ENCODE results near the gene TSKS. TPM values are rescaled to one million over a fixed set of nuclear protein-coding genes. Genes with fewer than 3 reads are reported as not detected.

The TSKS gene
- total RNA-seq, 1 donor from 2014 or later: not detected

DNA sequence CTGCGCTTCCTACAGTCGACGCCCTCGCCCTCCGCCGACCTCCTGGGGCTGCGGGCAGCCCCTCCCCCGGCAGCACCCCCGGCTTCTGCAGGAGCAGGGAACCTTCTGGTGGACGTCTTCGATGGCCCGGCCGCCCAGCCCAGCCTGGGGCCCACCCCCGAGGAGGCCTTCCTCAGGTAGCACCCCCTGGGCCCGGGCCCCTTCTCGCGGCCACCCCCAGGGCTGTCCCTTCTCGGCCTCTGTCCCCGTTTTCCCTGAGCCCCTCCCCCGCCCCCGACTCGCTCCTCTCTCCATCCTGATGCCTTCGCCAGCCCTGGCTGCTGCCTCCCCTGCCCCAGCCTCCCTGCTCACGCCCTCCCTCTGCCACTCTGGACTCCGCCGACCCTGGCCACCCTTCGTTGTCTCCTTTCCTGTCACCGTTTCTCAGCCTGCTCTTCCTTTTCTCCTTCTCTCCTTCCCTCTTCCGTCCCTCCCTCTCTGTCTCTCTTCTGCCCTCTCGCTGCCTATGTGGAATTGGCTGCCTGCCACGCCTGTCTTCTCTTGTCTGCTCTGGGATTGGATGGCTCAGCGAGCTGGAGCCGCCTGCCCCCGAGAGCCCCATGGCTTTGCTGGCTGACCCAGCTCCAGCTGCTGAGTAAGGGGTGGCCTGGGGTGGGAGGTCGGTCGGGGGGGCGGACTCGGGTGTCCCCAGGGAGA, 39.0 kb upstream of the TSKS start:
- no peaks in the 10 kb centered on the region for H3K9me3 Mint-ChIP-seq
- Histone ChIP-seq H3K4me2 (peak overlapping the region; percentile 80), H2AFZ (replicated peaks) (peak overlapping the region; percentile 30), H3K9me3 (ENCODE audit: low read depth) (no peaks in the 10 kb centered on the region), H3K9ac (no peak overlapping the region), H3K36me3 (no peaks in the 10 kb centered on the region), H3K27me3 (no peaks in the 10 kb centered on the region), H3K4me1 (peaks cover 10% of the 10 kb centered on the region), H3K27ac (peak overlapping the region; percentile 25), H3K79me2 (ENCODE audit: low read depth) (no peaks in the 10 kb centered on the region), H4K20me1 (ENCODE audit: low read depth) (no peaks in the 10 kb centered on the region), H3K4me3 (peak overlapping the region; percentile 37), H3F3A (ENCODE audit: low read depth) (peaks cover 18% of the 10 kb centered on the region)
- H3K4me1 Mint-ChIP-seq: peaks cover 8% of the 10 kb centered on the region
- peaks cover 7% of the 10 kb centered on the region for H3K27me3 Mint-ChIP-seq (ENCODE audit: insufficient read depth, low read depth)
- peak overlapping the region; percentile 52 for H3K27ac Mint-ChIP-seq
- H3K36me3 Mint-ChIP-seq: peaks cover 18% of the 10 kb centered on the region
- peak; percentile 84 for DNase-seq (ENCODE audit: low spot score)
- TF ChIP-seq CTCF (IDR thresholded peaks at IDR 0.05): peak; percentile 11
- no peak for TF ChIP-seq EZH2 (IDR thresholded peaks at IDR 0.05)
- no peak for TF ChIP-seq EZH2phosphoT487 (IDR thresholded peaks at IDR 0.05)
- peak overlapping the region; percentile 69 for H3K4me3 Mint-ChIP-seq

- Histone ChIP-seq H3K4me2 (peak overlapping the region; percentile 80), H3K9ac (no peak overlapping the region), H3K27me3 (no peaks in the 10 kb centered on the region), H2AFZ (replicated peaks) (no peak overlapping the region), H3K79me2 (ENCODE audit: low read depth) (no peaks in the 10 kb centered on the region), H3F3A (ENCODE audit: low read depth) (peaks cover 18% of the 10 kb centered on the region), H3K4me1 (peaks cover 10% of the 10 kb centered on the region), H4K20me1 (ENCODE audit: low read depth) (no peaks in the 10 kb centered on the region), H3K27ac (no peak overlapping the region), H3K36me3 (no peaks in the 10 kb centered on the region), H3K9me3 (ENCODE audit: low read depth) (no peaks in the 10 kb centered on the region), H3K4me3 (peak overlapping the region; percentile 37)
- H3K9me3 Mint-ChIP-seq: no peaks in the 10 kb centered on the region
- H3K4me1 Mint-ChIP-seq: peaks cover 8% of the 10 kb centered on the region
- peaks cover 20% of the 10 kb centered on the region for H3K36me3 Mint-ChIP-seq
- H3K27me3 Mint-ChIP-seq (ENCODE audit: insufficient read depth, low read depth): peaks cover 9% of the 10 kb centered on the region
- DNase-seq (ENCODE audit: low spot score): no peak
- TF ChIP-seq EZH2 (IDR thresholded peaks at IDR 0.05) (no peak), EZH2phosphoT487 (IDR thresholded peaks at IDR 0.05) (no peak), CTCF (IDR thresholded peaks at IDR 0.05) (no peak)
- H3K4me3 Mint-ChIP-seq: no peak overlapping the region
- no peak overlapping the region for H3K27ac Mint-ChIP-seq
Observed at GRCh38 chr19:49801401-49801888, 38.3 kb upstream of the TSKS start.

DNA sequence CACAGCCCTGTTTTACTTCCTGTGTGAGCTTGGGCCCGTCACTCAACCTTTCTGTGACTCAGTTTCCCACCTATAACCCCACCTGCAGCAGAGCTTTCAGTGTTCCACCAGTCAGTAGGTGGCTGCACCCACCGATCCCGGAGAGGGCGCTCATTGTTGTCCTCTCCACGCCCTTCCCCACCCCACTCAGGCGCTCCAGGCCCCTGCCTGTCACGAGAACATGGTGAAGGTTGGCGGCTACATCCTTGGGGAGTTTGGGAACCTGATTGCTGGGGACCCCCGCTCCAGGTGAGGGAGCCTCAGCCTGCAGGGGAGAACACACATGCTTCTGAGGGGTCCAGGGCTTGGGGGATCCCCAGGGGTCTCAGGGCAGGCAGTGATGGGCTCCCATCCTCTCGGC, 37.7 kb upstream of the TSKS start:
- no peaks in the 10 kb centered on the region for H3K36me3 ChIP-seq
- H3K9ac ChIP-seq: no peak overlapping the region
- TF ChIP-seq EZH2 (IDR thresholded peaks at IDR 0.05): no peak
- TF ChIP-seq CTCF (IDR thresholded peaks at IDR 0.05): no peak
- TF ChIP-seq EZH2phosphoT487 (IDR thresholded peaks at IDR 0.05): no peak
- Mint-ChIP-seq H3K36me3 (peaks cover 17% of the 10 kb centered on the region), H3K27me3 (ENCODE audit: insufficient read depth, low read depth) (peaks cover 8% of the 10 kb centered on the region), H3K4me1 (peaks cover 8% of the 10 kb centered on the region), H3K9me3 (no peaks in the 10 kb centered on the region), H3K4me3 (no peak overlapping the region), H3K27ac (no peak overlapping the region)
- H3K27me3 ChIP-seq: no peaks in the 10 kb centered on the region
- peaks cover 10% of the 10 kb centered on the region for H3K4me1 ChIP-seq
- H3F3A ChIP-seq (ENCODE audit: low read depth): peaks cover 12% of the 10 kb centered on the region
- H2AFZ ChIP-seq (replicated peaks): no peak overlapping the region
- no peaks in the 10 kb centered on the region for H3K9me3 ChIP-seq (ENCODE audit: low read depth)
- H3K4me2 ChIP-seq: no peak overlapping the region
- DNase-seq (ENCODE audit: low spot score): no peak
- H3K79me2 ChIP-seq (ENCODE audit: low read depth): no peaks in the 10 kb centered on the region
- no peak overlapping the region for H3K4me3 ChIP-seq
- no peak overlapping the region for H3K27ac ChIP-seq
- H4K20me1 ChIP-seq (ENCODE audit: low read depth): no peaks in the 10 kb centered on the region
